Endometrial microvascular endothelial cells (primary cell): Measurements from ENCODE around the gene ARSB. TPM values are rescaled to one million over a fixed set of nuclear protein-coding genes. Genes with fewer than 3 reads are reported as not detected.

ENCODE experiments used
- in situ Hi-C: cut with HindIII; loops from 2 replicates; pipeline ENCODE4 v1.10.0; 2017; ENCODE audit warnings: low sequenced_read_pairs, low pct_unique_long_range_greater_than_20kb; ENCODE audit errors: inconsistent ontology term
- total RNA-seq: library from RNA; depleted of rRNA; stranded (reverse); fragments of >200 nt; gene quantifications from one replicate; pipeline ENCODE4 v1.2.3, GENCODE V29; 2015; ENCODE audit errors: inconsistent ontology term

The ARSB gene
- total RNA-seq, 1 donor from 2014 or later = 20.3 TPM

DNA sequence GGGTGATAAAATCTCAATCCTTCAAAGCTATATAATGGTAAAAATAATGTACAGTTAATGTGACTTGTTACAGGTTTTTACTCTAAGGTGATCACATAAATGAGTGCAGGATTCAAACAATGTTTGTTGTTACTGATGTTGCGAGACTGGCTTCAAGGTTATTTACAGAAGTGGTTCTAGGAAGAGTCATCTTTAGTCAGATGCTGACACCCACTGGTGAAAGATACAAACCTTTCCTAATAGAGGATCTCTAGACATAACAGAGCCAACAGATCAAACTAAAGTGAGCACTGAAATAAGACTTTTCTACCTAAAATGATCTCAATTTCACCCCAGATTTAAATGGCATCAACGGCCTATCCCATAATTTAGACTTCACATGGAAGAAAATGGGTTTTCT is 20.2 kb downstream of the ARSB start:
- in situ Hi-C loops = loop anchor here (10.0 to 25.0 kb wide), 2 partner anchors 60 to 328 kb away; partner anchors contain the start of gene LHFPL2

DNA sequence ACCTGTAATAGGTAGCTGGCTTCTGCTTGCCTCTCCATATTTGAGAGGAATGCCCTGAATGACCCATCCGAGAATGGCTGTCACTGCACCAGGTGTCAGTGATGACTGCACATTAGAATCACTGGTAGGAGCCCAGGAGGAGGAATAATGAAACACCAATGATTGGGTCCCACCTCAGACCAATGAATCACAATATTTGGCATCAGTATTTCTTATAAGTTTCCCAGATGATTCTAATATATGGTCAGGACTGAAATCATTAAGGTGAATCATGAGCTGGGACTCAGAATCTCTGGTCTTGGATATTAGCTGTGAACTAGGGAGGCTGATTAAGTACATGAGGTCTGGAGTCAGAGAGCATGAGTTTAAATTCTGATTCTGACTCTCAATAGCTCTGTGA is 23.4 kb downstream of the ARSB start:
- in situ Hi-C loops = loop anchor here (10.0 to 25.0 kb wide), 2 partner anchors 57 to 324 kb away; partner anchors contain the start of gene LHFPL2

DNA sequence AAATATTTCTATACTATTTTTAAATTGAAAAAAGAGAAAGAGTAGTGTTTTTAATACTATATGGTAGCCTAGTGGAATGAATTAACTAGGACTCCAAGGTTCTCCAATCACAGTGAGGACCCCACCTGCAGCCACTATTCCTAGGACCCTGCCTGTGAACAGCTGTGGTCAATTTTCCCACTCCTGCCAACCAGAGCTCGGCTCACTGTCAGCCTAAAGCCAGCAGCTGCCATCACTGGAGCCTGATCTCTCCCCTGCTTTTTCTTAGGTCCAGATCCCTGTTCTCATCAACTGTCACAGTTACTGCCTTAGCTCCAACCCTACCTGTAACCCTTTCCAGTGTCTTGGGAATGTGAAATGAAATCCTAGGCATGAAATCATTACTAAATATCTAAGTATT is 25.3 kb downstream of the ARSB start:
- in situ Hi-C loops = loop anchor here (10.0 to 25.0 kb wide), 2 partner anchors 55 to 322 kb away; partner anchors contain the start of gene LHFPL2

DNA sequence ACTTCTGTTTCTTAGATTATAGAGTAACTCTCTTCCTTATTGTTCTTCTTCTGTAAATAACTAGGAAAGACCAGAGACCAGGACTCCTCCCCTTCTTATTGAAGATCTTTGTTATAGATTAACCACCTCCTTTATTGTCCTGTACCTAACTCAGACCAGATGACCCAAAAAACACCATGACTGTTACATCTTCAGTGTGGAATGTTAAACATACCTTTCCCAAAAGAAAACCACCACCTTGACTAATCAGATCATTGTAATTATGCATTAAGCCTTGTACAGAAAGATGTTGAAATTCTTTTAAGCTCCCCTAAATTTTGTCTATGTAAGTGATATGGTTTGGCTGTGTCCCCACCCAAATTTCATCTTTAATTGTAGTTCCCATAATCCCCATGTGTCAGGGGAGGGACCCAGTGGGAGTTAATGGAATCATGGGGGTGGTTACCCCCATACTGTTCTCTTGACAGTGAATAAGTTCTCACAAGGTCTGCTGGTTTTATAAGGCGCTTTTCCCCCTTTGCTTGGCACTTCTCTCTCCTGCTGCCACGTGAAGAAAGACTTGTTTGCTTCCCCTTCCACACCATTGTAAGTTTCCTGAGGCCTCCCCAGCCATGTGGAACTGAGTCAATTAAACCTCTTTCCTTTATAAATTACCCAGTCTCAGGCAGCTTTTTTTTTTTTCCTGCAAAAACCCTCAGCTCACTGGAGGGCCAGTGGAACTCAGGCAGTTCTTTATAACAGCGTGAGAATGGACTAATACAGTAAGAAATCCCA is 26.3 kb downstream of the ARSB start:
- in situ Hi-C loops = loop anchor here (25.0 kb wide), 1 partner anchor 322 kb away; the partner anchor contains the start of gene LHFPL2

DNA sequence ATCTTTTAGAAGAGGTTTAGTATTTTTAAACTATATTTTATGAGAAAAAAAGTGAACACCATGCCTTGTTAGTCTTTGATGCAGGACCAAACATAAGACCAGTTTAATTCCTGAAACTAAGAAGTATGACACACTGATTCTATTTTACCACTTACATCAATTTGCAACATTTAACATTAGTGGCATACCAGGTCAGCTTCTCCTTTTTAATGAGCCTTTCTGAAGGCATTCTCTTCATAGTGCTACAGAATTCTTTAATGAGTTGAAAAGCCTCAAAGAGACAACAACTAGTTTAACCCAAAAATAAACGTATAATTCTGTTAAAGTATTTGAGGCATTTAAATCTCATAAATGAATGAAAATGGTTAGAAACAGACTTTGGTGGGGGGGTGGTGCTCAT is 28.2 kb downstream of the ARSB start:
- in situ Hi-C loops = loop anchor here (25.0 kb wide), 1 partner anchor 320 kb away; the partner anchor contains the start of gene LHFPL2

DNA sequence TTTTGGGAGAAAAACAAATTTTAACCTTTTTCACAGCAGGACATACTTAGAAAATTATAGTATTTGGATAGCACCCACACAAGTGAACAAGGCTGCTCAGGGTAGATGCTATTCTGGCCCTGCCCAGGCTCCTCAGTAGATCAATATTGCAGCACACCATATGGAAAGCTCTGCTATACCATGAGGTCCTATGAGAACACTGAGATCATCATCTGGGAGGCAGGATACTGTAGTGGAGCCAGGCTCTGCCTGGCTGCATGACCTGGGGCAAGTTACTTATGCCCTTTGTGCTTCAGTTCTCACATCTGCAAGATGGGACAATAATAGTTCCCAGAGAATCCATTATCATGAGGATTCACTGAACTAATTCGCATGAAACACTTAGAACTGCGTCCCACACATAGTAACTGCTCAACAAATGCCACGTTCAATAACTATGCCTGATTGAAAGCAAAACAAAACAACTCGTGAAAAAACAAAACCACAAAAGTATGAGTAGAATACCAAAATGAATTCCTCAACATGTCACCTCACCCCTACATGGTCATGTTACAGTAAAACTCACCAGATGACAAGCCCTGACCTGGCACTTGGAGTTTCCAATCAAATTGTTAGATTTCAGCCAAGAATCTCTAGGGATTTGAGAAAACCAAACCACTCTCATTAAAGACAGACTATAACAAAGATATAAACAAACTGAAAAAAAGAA is 31.9 kb downstream of the ARSB start:
- in situ Hi-C loops = loop anchor here (25.0 kb wide), 1 partner anchor 316 kb away; the partner anchor contains the start of gene LHFPL2

DNA sequence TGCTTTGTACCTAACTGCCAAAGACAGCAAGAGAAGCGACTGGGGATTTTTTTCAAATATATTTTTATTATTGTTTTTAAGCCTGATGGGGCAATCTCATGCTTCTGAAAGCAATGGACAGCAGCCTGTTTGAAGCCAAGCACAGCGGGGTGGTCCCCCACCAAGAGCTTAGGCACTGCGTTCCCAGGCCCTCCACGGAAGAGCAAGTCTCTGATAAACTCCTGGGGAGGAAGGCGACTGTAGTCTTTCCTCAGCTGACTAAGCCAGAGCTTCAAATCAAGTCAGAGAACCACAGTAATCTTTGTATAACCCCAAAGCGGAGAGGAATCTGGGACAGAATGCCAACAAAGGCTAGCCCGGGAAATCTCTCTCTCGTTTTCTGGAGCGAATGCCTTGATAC is 54.4 kb downstream of the ARSB start:
- in situ Hi-C loops = no loop called here

DNA sequence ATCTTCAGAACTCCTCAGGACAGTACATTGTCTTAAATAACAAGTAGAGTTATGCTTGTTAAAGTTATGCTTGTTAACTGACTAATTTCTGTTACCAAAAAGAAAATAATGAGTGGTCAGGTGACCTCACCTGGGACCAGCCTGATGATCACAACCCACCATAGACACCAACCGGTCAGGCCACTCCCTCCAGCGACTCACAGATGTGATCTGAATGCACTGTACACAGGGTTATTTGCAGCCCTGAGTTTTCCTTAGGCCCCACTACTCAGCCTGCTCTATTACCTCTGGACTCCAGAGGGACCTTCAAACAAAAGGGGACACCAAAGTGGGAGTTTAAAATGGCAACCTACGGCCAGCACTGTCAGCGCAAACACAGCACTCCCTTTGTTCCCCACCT is 55.3 kb downstream of the ARSB start:
- in situ Hi-C loops = no loop called here

DNA sequence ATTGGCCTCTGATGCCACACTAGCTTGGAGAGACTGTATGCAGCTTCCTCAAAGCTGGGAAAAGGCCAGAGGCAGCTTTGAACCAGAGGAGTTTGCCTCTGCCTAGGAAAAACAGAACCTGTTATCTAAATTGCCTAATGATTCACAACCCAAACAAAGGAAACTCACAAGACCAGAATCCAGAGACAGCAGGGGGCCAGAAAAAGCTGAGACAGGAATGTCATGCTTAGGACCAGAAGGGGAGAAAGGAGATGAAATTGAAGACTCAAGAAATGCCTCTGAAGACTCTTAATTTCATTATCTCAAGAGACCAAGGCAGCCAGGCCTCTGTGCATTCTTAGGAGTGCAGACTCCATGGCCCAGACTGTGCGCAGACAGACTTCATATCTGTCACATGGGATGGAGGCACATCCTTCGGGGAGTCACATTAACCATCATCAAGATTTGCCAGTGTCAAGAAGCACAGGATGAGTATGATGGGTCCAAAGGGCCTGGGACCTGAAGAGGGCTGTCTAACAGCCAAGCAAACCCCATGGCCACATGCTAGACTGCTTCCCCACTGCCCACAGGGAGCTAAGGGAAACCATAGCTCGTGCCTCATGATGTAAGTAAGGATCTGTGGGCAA is 57.3 kb downstream of the ARSB start:
- in situ Hi-C loops = no loop called here

DNA sequence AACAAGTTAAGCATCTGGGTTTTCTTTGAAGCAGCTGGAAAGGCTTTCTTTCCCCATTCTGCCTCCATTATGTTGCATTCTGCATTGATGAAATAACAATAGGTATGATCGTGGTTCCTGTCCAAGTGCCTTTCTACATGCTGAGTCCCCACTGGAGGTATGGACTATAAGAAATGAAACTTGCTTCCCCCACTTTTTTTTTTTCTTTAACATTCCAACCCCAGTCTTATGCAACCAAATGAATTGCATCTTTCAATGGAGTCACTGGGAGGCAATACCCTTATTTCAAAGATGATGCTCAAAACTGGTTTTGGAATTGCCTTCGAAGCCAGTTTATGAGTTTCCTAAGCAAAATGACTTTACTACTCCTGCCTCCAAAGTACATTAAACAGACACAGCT is 58.9 kb downstream of the ARSB start:
- in situ Hi-C loops = no loop called here

DNA sequence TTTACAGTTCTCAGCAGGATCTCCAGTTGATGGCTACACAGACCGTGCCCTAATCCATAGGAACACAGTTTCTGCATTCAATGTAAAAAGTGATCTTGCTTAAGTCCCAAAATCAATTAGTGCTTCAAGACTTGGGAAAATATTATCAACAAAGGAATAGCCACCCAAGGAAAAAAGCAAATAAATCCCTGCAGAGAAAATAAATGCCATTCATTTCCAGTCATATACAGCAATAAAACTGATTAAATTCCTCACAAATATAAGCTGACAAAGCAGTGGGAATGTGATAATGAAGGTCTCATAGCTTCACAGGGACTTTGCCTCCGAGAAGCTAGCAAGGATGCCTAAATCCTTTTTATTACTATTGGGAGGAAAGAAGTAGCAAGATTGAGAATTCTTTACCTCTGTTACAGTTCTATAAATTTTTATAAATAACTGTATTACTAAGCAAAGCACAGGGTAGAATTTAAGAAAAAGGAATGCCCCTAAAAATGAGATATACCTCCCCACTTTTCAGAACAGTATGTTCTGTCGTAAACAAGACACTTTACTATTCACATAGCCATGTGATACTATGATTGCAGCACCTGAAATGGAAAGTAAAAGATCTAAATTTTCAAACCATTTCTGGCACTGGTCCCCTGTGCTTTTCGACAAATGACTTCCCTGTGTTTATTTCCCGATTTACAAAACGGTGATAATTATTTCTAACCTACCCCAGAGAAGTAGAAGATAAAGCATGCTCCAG is 59.8 kb downstream of the ARSB start:
- in situ Hi-C loops = no loop called here

DNA sequence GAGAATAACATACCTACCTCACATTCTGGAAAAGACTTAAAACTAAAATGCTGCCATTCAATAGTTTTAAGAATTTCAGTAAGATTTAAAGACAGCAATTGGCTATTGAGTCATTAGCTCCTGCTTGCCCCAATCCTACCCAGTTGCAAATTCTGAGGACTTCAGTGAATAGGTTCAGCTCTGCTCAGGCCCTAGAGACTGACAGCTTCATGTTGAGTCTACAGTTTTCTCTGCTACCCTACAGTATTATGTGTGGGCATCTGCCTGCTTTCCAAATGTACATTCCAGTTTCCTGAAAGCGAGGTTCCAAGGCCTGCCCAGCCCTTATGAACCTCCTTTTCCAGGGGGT is 61.5 kb downstream of the ARSB start:
- in situ Hi-C loops = no loop called here

DNA sequence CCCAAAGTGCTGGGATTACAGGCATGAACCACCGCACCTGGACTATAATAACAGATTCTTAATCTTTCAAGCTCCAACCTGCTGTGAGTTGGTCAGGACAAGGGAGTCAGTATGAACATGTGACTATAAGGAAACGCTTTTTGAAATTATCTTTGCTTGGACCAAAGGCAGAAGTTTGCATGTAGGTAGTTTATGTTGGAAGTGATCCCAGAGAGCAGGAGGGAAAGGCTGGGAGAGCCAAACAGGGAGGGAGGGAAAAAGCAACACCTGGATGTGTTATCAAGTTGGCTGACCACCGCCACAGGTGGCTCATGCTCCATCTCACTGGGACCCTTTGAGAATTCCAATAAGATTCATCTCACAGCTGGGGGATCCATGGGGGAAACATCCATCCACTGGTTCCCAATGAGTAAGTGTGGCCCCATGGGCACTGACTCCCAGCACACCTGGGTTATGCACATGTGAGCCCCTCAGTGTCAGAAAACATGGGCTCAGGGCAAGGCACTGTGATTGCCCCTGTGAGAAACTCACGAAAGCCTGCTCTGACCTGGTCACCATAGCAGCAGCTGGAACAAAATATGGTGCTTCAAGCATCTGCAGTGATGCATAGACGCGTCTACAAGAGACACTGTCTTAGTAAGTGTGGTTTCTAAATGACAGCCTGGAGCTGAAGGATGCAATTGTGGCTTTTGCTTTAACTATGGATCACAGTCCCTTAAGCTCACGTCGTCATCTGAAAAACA is 62.1 kb downstream of the ARSB start:
- in situ Hi-C loops = no loop called here

DNA sequence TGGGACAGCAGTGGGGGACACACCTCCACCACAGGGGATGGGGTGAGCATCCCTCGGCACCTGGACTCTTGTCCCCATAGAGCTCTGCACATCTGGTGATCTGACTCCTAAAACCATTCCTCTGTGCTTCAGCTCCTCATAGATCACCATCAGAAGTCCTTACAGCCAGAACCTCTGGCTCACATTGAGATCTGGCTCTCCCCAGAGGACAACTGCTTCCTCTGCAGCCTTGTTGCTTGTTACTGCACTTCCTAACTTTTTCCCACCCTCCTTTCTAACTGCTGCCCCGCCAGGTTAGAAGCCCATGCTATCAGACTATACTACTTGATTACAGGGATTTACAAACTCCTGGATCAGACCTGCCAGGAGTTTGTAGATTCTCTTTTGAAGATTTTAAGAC is 64.5 kb downstream of the ARSB start:
- in situ Hi-C loops = no loop called here

DNA sequence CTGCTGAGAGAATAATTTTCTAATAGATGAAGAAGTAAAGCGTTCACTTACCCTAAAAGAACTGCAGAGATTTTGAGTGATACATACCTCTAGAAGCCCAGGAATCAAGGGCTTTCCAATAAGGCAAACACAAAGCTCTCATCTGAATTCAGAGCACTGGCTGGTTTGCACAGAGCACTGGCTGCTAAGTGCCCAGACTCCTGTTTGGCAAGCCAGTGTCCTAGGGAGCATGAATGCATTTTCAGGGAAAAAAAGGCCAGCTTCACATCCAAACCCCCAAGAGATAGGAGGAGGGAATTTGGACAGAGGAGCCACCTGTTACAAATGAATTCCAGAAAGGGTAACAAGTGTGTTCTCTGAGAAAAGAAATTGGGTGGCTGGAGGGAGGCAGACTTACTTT is 65.3 kb downstream of the ARSB start:
- in situ Hi-C loops = no loop called here

DNA sequence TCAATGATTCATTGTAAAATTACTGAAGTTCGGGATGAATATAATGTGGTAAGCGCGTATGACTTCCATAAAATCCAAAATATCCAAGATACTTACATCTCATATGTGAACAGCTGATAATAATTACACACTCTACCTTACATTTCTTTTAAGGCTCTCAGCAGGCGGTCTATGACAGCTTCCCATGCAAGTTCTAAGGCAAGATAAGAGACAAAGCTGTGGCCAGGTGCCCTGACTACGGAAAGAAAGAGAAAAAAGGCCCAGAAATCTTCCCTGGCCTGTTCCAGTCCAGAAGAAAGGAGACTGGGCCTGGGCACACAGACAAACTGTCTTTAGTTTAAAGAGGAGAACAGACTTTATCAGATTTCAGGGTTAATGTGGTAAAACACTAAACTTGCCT is 69.1 kb downstream of the ARSB start:
- in situ Hi-C loops = no loop called here

DNA sequence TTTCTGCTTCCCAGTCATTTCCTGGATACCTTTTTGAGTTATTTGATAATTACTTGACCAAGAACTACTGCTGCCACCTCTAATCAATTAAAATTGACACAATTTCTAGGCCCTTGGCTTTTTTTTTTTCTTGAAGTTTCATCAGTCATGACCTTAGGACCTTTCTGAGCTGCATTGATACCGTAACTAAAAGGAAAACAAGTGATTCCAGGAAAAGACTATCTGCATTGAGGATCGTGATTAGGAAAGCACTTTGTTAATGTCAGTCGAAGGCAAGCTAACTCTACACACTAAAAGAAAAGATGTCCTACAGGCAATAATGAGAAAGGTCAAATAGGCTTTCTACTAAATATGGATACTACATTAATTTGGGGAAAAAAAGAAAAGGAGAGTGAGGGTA is 69.9 kb downstream of the ARSB start:
- in situ Hi-C loops = no loop called here

DNA sequence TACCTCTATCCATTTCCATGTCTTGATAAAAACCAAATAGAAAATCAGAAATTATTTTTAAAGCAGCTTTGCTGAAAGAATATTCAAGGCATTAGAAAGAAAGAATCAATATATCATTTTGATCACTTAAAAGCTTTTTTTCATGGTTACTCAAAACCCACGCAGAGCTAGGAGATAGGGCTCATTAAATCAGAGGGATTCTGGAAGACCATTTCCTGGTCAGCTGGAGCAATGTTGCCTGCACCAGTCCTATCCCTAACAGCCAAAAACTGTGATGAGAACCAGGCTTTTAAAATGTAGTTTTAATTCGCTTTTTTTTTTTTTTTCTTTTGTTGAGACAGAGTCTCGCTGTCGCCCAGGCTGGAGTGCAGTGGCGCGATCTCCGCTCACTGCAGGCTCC is 72.3 kb downstream of the ARSB start:
- in situ Hi-C loops = no loop called here
